Stimulated activated CD8-positive, alpha-beta memory T cell treated with anti-CD3 and anti-CD28 coated beads, Interleukin-15, amount 100 ng/mL, for 1 hour (primary cell): ENCODE results near the gene CDHR1.

Experiments
- DNase-seq: peaks from one replicate; pipeline ENCODE4 v3.0.0-alpha.2; 2020; ENCODE audit warnings: low read depth

The CDHR1 gene

DNA sequence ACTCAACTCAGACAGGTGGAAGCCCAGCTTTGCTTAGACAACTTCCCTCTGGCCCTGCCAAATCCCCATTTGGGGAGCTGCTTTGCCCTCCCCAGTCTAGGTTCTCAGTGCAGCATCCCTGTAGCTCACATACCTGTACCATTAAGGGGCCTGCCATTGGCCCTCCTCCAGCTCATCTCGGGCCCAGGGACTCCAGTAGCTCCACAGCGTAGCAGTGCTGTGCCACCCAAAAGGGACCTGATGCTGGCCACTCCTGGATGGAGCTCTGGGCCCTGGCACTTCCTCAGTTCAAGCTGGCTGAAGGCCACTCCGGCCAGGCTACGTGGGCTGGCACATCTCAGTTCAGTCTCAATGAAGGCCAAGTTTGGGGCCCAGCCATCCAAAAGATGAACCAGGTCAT is 39.6 kb downstream of the CDHR1 start:
- DNase-seq = no peak

DNA sequence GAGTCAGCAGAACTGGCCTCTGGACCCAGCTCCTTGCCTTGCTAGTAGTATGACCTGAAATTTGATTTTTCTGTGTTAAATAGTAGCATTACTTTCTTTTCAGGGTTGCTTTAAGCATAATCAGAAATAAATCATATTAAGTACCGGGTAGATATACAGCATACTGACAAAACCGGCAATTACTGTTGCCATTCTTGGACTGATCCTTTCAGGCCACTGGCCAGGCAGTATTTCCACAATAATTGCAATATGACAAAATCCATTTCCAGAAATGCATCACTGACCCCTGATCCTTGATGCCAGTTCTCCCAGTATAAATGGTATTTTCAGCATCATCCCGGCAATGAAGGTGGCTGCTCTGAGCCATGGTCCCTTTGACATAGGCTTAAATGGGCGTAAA is 40.1 kb downstream of the CDHR1 start:
- DNase-seq = no peak

- no peak for DNase-seq
Measured at GRCh38 chr10:84235096-84235495, 40.8 kb downstream of the CDHR1 start.

DNA sequence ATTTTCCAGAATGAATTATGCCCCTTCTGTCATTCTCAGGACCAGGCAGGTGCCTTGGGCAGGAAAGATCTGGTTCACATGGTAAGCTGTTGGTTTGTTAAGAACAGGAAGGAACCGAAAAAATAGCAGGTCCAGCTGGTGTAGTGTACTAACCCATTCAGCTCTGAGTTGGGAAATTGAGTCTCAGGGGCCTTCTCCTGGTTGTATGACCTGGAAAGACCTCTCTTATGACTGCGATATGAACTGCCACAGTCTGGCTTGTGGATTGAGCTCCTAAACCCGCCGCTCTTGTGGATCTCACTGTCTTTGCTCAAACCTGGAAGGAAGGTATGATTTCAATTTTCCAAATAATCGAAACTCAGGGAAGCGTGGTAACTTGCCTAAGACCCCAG is 42.5 kb downstream of the CDHR1 start:
- no peak for DNase-seq

- no peak for DNase-seq
Measured at GRCh38 chr10:84237199-84238051, 43.1 kb downstream of the CDHR1 start.

GRCh38 chr10:84238909-84239308 is 44.6 kb downstream of the CDHR1 start:
- no peak for DNase-seq

- DNase-seq = no peak
Measured at GRCh38 chr10:84241185-84241790, 47.0 kb downstream of the CDHR1 start, which contains the start of gene LRIT1. TSS of gene LRIT1 (minus strand) at chr10:84241546. CDS start at chr10:84241439, 107 bp downstream.

DNA sequence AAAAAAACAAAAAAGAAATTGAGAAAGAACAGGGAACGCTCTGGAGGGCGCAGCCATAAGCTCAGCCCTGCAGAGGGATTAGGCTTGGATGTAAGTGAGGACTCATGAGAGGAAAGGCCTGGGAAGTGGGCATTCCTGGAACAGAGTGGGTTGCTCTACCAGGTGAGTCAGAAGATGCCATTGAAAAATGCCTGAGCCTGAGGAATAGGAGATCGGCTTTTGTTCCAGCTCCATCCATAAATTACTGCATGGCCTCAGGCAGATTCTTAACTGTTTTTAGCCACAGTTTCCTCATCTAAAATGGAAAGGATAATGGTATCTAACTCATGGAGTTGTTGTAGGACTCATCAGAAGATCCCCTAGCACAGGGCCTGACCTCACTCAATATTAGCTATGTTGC is 49.4 kb downstream of the CDHR1 start:
- DNase-seq = no peak

GRCh38 chr10:84244651-84245270 is 50.4 kb downstream of the CDHR1 start, which contains the start of gene RGR:
TSS of gene RGR (plus strand) at chr10:84245053. CDS start at chr10:84245091, 38 bp downstream.
- no peak for DNase-seq

DNA sequence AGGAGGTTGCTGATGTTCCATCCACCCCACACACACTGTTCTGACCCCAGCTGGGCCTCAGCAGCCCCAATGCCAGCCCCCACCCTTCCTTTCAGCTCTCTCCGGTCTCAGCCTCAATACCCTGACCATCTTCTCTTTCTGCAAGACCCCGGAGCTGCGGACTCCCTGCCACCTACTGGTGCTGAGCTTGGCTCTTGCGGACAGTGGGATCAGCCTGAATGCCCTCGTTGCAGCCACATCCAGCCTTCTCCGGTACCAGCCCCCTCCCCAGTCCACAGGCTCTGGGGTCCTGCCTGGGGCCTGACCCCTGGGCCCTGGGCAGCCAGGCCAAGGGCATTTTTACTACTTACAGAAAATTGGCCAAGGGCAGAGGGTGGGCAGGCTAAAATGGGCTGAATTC is 53.2 kb downstream of the CDHR1 start:
- no peak for DNase-seq

DNA sequence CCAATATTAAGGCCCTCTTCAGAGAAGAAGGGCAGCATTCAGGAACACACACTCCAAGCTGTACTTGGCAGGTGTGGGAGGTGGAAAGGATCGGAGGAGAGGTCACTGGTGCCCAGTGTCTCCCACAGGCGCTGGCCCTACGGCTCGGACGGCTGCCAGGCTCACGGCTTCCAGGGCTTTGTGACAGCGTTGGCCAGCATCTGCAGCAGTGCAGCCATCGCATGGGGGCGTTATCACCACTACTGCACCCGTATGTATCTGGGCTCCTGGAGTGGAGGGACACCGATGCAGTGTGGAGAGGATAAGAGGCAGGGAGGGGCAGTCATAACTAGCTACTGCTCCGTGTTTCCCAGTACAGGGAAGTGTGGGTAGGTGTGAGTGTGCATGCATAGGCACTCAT is 54.5 kb downstream of the CDHR1 start:
- no peak for DNase-seq

GRCh38 chr10:84254552-84255478 is 60.5 kb downstream of the CDHR1 start:
- no peak for DNase-seq

DNA sequence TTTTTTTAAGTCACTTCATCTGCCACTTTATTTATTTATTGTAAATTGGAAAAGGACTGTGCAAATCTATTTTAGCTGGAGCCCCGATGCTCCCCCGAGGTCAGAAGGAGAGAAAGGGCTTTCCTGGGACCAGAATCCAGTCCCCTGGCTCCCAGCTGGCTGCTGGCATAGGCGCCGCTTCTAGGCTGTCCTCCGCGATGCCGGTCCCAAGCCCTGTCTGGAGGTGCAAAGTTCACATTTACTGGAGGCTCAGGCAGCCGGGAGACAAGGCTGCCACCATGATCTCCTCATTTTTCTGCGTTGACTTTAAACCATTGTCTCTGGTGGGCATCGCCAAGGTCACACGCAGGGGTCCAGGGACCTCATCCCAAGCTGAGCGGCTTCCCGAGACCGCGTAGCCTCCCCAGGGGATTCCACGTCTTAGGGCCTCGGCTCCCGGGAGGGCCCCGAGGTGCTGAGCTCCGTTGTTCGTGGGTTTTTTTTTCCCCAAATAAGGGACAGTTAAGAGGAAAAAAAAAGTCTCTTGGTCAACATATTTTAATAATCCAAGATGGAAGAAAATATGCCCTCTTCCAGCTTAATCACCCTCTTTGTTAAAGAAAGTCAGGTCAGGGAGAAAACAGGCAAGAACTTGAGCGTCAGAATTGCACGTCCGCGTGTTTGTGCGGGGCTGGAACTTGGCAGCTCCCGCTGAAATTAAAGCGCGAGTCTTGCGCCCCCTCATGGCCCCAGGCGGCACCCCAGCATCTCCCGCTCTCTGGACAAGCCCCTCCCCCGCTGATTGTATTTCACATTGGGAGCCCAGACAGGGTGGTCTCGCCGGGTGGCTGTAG is 62.4 kb downstream of the CDHR1 start:
- DNase-seq = no peak

- DNase-seq = no peak
Measured at GRCh38 chr10:84257343-84258020, 63.1 kb downstream of the CDHR1 start.

- DNase-seq = no peak
Measured at GRCh38 chr10:84258034-84258695, 63.8 kb downstream of the CDHR1 start.

- DNase-seq = no peak
Measured at GRCh38 chr10:84261236-84261915, 67.0 kb downstream of the CDHR1 start.

GRCh38 chr10:84262190-84262956 is 68.0 kb downstream of the CDHR1 start:
- DNase-seq = no peak

DNA sequence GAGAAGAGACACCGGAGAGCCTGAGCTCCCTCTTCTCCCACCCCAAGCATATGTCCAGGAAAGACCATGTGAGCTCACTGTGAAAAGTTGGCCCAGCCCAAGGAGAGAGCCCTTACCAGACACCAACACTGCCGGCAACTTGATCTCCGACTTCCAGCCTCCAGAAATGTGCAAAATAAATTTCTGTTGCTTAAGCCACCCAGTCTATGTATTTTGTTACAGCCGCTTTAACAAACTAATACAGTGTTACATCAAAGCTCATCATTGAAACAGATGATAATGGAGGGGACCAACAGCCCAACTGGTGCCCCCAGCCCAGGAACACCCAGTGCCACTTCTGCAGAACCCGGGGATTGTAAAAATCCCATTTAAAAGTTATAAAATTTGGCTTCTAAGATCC is 69.4 kb downstream of the CDHR1 start:
- no peak for DNase-seq
